ENCODE results near the gene SYT9. TPM values are rescaled to one million over a fixed set of nuclear protein-coding genes. Genes with fewer than 3 reads are reported as not detected.

The SYT9 gene
- total RNA-seq, 1 donor from 2014 or later: 5.3 TPM

DNA sequence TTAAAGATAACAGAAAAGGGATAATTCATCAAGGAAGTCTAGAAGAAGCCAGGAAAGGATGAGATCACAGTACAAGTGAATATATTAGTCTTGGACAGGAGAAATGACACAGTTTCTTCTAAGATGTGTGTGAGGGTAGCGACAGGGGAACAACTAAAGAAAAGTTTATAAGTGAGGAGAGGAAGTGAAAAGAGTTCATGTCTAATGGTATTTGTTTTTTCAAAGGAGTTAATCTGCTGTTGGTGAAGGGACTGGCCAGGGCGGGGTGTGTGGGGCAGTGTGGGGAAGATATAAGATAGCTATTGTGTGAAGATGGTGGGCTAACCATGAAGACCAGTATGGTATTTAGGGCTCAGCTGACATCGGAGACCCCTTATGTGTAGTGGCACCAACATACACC, 254.5 kb downstream of the SYT9 start:
- no peak overlapping the region for H3K27ac ChIP-seq

DNA sequence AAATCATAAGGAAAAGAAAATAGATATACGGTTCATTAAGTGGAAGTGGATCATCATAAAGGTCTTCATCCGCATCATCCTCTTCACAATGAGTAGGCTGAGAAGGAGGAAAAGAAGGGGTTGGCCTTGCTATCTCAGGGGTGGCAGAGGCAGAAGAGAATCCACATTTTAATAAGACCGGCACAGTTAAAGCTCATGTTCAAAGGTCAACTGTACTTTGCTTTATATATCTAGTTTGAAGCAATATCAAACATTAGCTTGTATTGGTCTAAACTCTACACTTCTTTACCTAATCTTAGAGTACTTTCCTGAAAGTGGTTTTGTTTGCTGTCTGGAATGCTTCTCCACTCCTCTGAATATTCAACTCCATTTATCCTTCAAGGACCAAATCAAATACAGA, 256.4 kb downstream of the SYT9 start:
- Histone ChIP-seq H3K9ac (no peak overlapping the region), H2AFZ (replicated peaks) (no peak overlapping the region), H3K27ac (no peak overlapping the region), H3K4me2 (no peak overlapping the region), H3K36me3 (no peaks in the 10 kb centered on the region), H3K4me1 (peaks cover 6% of the 10 kb centered on the region), H3F3A (ENCODE audit: low read depth) (peaks cover 6% of the 10 kb centered on the region), H4K20me1 (ENCODE audit: low read depth) (no peaks in the 10 kb centered on the region), H3K79me2 (ENCODE audit: low read depth) (no peaks in the 10 kb centered on the region), H3K4me3 (no peak overlapping the region), H3K27me3 (no peaks in the 10 kb centered on the region), H3K9me3 (ENCODE audit: low read depth) (no peaks in the 10 kb centered on the region)
- Mint-ChIP-seq H3K27ac (no peak overlapping the region), H3K36me3 (no peaks in the 10 kb centered on the region), H3K27me3 (ENCODE audit: insufficient read depth, low read depth) (peaks cover 4% of the 10 kb centered on the region), H3K9me3 (no peaks in the 10 kb centered on the region), H3K4me1 (peaks cover 9% of the 10 kb centered on the region), H3K4me3 (no peak overlapping the region)
- no peak for DNase-seq (ENCODE audit: low spot score)
- TF ChIP-seq EZH2phosphoT487 (IDR thresholded peaks at IDR 0.05): no peak
- TF ChIP-seq EZH2 (IDR thresholded peaks at IDR 0.05): no peak
- TF ChIP-seq, protein P1, sequence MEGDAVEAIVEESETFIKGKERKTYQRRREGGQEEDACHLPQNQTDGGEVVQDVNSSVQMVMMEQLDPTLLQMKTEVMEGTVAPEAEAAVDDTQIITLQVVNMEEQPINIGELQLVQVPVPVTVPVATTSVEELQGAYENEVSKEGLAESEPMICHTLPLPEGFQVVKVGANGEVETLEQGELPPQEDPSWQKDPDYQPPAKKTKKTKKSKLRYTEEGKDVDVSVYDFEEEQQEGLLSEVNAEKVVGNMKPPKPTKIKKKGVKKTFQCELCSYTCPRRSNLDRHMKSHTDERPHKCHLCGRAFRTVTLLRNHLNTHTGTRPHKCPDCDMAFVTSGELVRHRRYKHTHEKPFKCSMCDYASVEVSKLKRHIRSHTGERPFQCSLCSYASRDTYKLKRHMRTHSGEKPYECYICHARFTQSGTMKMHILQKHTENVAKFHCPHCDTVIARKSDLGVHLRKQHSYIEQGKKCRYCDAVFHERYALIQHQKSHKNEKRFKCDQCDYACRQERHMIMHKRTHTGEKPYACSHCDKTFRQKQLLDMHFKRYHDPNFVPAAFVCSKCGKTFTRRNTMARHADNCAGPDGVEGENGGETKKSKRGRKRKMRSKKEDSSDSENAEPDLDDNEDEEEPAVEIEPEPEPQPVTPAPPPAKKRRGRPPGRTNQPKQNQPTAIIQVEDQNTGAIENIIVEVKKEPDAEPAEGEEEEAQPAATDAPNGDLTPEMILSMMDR (IDR thresholded peaks at IDR 0.05): no peak

More for the DNA sequence above, 254.5 kb downstream of the SYT9 start:
- H3K9me3 ChIP-seq (ENCODE audit: low read depth): no peaks in the 10 kb centered on the region
- no peaks in the 10 kb centered on the region for H3K4me1 ChIP-seq
- H3K27me3 ChIP-seq: no peaks in the 10 kb centered on the region
- Mint-ChIP-seq H3K27ac (no peak overlapping the region), H3K36me3 (no peaks in the 10 kb centered on the region), H3K27me3 (ENCODE audit: insufficient read depth, low read depth) (no peaks in the 10 kb centered on the region), H3K4me3 (no peak overlapping the region), H3K9me3 (no peaks in the 10 kb centered on the region), H3K4me1 (no peaks in the 10 kb centered on the region)
- no peak overlapping the region for H3K4me3 ChIP-seq
- DNase-seq (ENCODE audit: low spot score): no peak
- TF ChIP-seq, protein P1 (IDR thresholded peaks at IDR 0.05): no peak
- TF ChIP-seq EZH2phosphoT487 (IDR thresholded peaks at IDR 0.05): no peak
- no peak for TF ChIP-seq EZH2 (IDR thresholded peaks at IDR 0.05)
- no peaks in the 10 kb centered on the region for H3K79me2 ChIP-seq (ENCODE audit: low read depth)
- no peak overlapping the region for H3K9ac ChIP-seq
- H3K36me3 ChIP-seq: no peaks in the 10 kb centered on the region
- no peak overlapping the region for H3K4me2 ChIP-seq
- no peaks in the 10 kb centered on the region for H4K20me1 ChIP-seq (ENCODE audit: low read depth)
- no peak overlapping the region for H2AFZ ChIP-seq (replicated peaks)
- H3F3A ChIP-seq (ENCODE audit: low read depth): no peaks in the 10 kb centered on the region

DNA sequence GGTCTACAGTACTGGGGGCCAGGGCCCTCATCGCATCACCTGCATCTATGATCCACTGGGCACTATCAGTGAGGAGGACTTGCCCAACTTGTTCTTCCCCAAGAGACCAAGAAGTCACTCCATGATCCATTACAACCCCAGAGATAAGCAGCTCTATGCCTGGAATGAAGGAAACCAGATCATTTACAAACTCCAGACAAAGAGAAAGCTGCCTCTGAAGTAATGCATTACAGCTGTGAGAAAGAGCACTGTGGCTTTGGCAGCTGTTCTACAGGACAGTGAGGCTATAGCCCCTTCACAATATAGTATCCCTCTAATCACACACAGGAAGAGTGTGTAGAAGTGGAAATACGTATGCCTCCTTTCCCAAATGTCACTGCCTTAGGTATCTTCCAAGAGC, 258.3 kb downstream of the SYT9 start:
- Histone ChIP-seq H3K4me1 (peaks cover 13% of the 10 kb centered on the region), H3K9me3 (ENCODE audit: low read depth) (no peaks in the 10 kb centered on the region), H3K27ac (no peak overlapping the region), H3K79me2 (ENCODE audit: low read depth) (no peaks in the 10 kb centered on the region), H3F3A (ENCODE audit: low read depth) (peaks cover 11% of the 10 kb centered on the region), H3K4me2 (no peak overlapping the region), H3K36me3 (no peaks in the 10 kb centered on the region), H3K9ac (no peak overlapping the region), H2AFZ (replicated peaks) (no peak overlapping the region), H3K27me3 (peaks cover 11% of the 10 kb centered on the region), H4K20me1 (ENCODE audit: low read depth) (no peaks in the 10 kb centered on the region), H3K4me3 (no peak overlapping the region)
- Mint-ChIP-seq H3K27ac (no peak overlapping the region), H3K27me3 (ENCODE audit: insufficient read depth, low read depth) (peaks cover 4% of the 10 kb centered on the region), H3K4me1 (peaks cover 15% of the 10 kb centered on the region), H3K4me3 (no peak overlapping the region), H3K9me3 (no peaks in the 10 kb centered on the region), H3K36me3 (no peaks in the 10 kb centered on the region)
- no peak for TF ChIP-seq EZH2 (IDR thresholded peaks at IDR 0.05)
- TF ChIP-seq, protein P1 (IDR thresholded peaks at IDR 0.05): no peak
- TF ChIP-seq EZH2phosphoT487 (IDR thresholded peaks at IDR 0.05): no peak
- DNase-seq (ENCODE audit: low spot score): no peak
